Posterior vena cava (tissue), 2 donors: ENCODE measurements around the gene UPK3BL1. TPM values are rescaled to one million over a fixed set of nuclear protein-coding genes. Genes with fewer than 3 reads are reported as not detected.
"Not testable (repeated sequence)": the region's sequence is repeated elsewhere in the genome, so short reads cannot be mapped to it uniquely, and the experiment has no call there.

ENCODE experiments used
- DNase-seq: peaks from one replicate; pipeline ENCODE4 v3.0.0-alpha.2; 2020; ENCODE audit warnings: low spot score
- intact Hi-C, 2 donors: fragments of 100-400 bp; cut with DNase I; formaldehyde crosslinking; loops; one replicate each; pipeline versions ENCODE4 v1.14.1 to v1.14.2; 2022 to 2023
- total RNA-seq, 2 donors: library from RNA; stranded (reverse); fragmentation: NEBNext Ultra II Directional; extraction: Animal tissue kit (Norgen Biotek cat#: 25700); gene quantifications; one replicate each; pipeline ENCODE4 v1.2.1, GENCODE V29; 2021
- donor health status: DM: yes; HTN: yes; CAD: no.
- donor health status: DM: yes; HTN: yes; CAD: no.

UPK3BL1 gene
- total RNA-seq, 2 donors from 2014 or later, result 6.5 to 9.0 TPM

DNA sequence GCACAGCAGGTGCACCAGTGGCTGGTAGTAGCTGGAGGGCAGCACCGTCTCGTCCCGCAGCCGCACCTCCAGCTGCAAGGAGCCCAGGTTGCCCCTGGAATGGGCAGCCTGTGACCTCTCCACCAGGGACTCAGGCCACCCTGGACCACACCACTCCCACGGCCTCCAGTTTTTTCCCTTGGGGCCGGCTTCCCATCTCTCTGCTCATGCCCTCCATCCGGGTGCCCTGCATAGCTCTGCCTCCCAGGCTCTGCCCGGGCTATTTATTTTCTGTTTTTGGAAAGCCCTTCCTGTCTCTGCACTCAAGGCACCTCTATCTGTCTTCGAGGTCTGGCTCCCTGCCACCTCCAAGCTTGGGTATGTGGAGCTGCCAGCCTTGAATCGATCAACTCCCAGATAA, 46.6 kb downstream of the UPK3BL1 start:
- intact Hi-C loops, DNase-seq: not testable (repeated sequence)

GRCh38 chr7:102593637-102594334, 48.8 kb downstream of the UPK3BL1 start:
- intact Hi-C loops, DNase-seq: not testable (repeated sequence)

- DNase-seq, result peak; percentile 59
- intact Hi-C loops, result not testable (repeated sequence)
Observed at GRCh38 chr7:102592477-102593019, 50.0 kb downstream of the UPK3BL1 start.

- DNase-seq, result not testable (repeated sequence)
Observed at GRCh38 chr7:102589857-102590256, 52.7 kb downstream of the UPK3BL1 start.

More at GRCh38 chr7:102589857-102590256, 52.7 kb downstream of the UPK3BL1 start:
- intact Hi-C loops, result not testable (repeated sequence)

Other genes starting within 250 kb of the UPK3BL1 start
- 10 to 100 TPM; 13.8 to 13.9 TPM for gene PRKRIP1, start 246.4 kb downstream of the UPK3BL1 start, total RNA-seq
- 10 to 100 TPM; 13.0 to 17.5 TPM for gene ORAI2, start 209.2 kb downstream of the UPK3BL1 start, total RNA-seq
- gene ALKBH4, start 177.9 kb downstream of the UPK3BL1 start, total RNA-seq, result 1 to 10 TPM; 6.4 to 6.8 TPM
- gene LRWD1, start 177.8 kb downstream of the UPK3BL1 start, total RNA-seq, result 1 to 10 TPM; 6.6 to 9.2 TPM
- 10 to 100 TPM; 35.0 to 40.3 TPM for gene POLR2J, start 163.9 kb downstream of the UPK3BL1 start, total RNA-seq
- gene RASA4B, start 125.0 kb downstream of the UPK3BL1 start, total RNA-seq, result 10 to 100 TPM; 12.1 to 17.6 TPM
- gene UPK3BL2, start 99.1 kb downstream of the UPK3BL1 start, total RNA-seq, result 10 to 100 TPM in 1 of 2 donors, 1 to 10 TPM in 1; 9.8 to 13.7 TPM
- not detected for gene SPDYE2, start 91.6 kb downstream of the UPK3BL1 start, total RNA-seq
- gene POLR2J3, start 70.2 kb downstream of the UPK3BL1 start, total RNA-seq, result 10 to 100 TPM; 21.9 to 32.0 TPM
- gene RASA4, start 26.0 kb downstream of the UPK3BL1 start, total RNA-seq, result 10 to 100 TPM; 47.1 to 47.9 TPM
- gene SPDYE2B, start 7.5 kb upstream of the UPK3BL1 start, total RNA-seq, result not detected
- gene POLR2J2, start 28.9 kb upstream of the UPK3BL1 start, total RNA-seq, result 1 to 10 TPM; 5.2 to 7.5 TPM
- 1 to 10 TPM; 5.2 to 8.0 TPM for gene FAM185A, start 106.2 kb upstream of the UPK3BL1 start, total RNA-seq